Hepatocyte (in vitro differentiated cells): ENCODE measurements around the gene PHKB. TPM values are rescaled to one million over a fixed set of nuclear protein-coding genes. Genes with fewer than 3 reads are reported as not detected.

Experiments used
- DNase-seq: peaks from one replicate; pipeline ENCODE4 v3.0.0-alpha.2; 2016; ENCODE audit warnings: low spot score
- H2AFZ ChIP-seq: fragments of 200-600 bp; sonication (generic); 2 replicates; pipeline ENCODE4 v1.6.0; 2016; ENCODE audit warnings: antibody characterized with exemption, mild to moderate bottlenecking
- H3K27ac ChIP-seq: fragments of 200-600 bp; sonication (generic); 2 replicates; pipeline ENCODE4 v1.5.1; 2016; ENCODE audit warnings: mild to moderate bottlenecking
- H3K27me3 ChIP-seq: fragments of 200-600 bp; sonication (generic); 2 replicates; pipeline ENCODE4 v1.6.1; 2016
- H3K36me3 ChIP-seq: fragments of 200-600 bp; sonication (generic); replicated peaks from 2 replicates; pipeline ENCODE4 v1.5.1; 2016; ENCODE audit warnings: low read depth; ENCODE audit not compliant: insufficient read depth
- H3K4me1 ChIP-seq: fragments of 200-600 bp; sonication (generic); 2 replicates; pipeline ENCODE4 v1.5.1; 2016; ENCODE audit warnings: mild to moderate bottlenecking, moderate library complexity; ENCODE audit not compliant: insufficient read depth
- H3K4me2 ChIP-seq: fragments of 200-600 bp; sonication (generic); 2 replicates; pipeline ENCODE4 v1.6.0; 2016
- H3K4me3 ChIP-seq: fragments of 200-600 bp; sonication (generic); 2 replicates; pipeline ENCODE4 v1.5.1; 2016; ENCODE audit warnings: mild to moderate bottlenecking
- H3K79me2 ChIP-seq: fragments of 200-600 bp; sonication (generic); 2 replicates; pipeline ENCODE4 v1.6.0; 2017; ENCODE audit warnings: mild to moderate bottlenecking
- H3K9me2 ChIP-seq: fragments of 200-600 bp; sonication (generic); replicated peaks from 2 replicates; pipeline ENCODE4 v1.6.0; 2017; ENCODE audit warnings: mild to moderate bottlenecking; ENCODE audit not compliant: insufficient read depth
- H3K9me3 ChIP-seq: fragments of 200-600 bp; sonication (generic); 2 replicates; pipeline ENCODE4 v1.5.1; 2016; ENCODE audit warnings: low read depth, mild to moderate bottlenecking
- H4K20me1 ChIP-seq: fragments of 200-600 bp; sonication (generic); 2 replicates; pipeline ENCODE4 v1.6.0; 2016; ENCODE audit warnings: mild to moderate bottlenecking; ENCODE audit not compliant: insufficient read depth, poor library complexity, severe bottlenecking
- CTCF ChIP-seq: fragments of 200-600 bp; sonication (generic); IDR thresholded peaks from 2 replicates; pipeline ENCODE4 v1.5.1; 2016; ENCODE audit warnings: antibody characterized with exemption, mild to moderate bottlenecking; ENCODE audit not compliant: poor library complexity
- EZH2 ChIP-seq: fragments of 200-600 bp; sonication (generic); IDR thresholded peaks from 2 replicates; pipeline ENCODE4 v1.6.1; 2016; ENCODE audit warnings: antibody characterized with exemption, mild to moderate bottlenecking, borderline replicate concordance
- EZH2phosphoT487 ChIP-seq: fragments of 200-600 bp; sonication (generic); IDR thresholded peaks from one replicate; pipeline ENCODE4 v1.6.1; 2018; ENCODE audit warnings: antibody characterized with exemption, mild to moderate bottlenecking, low read depth, moderate library complexity; ENCODE audit not compliant: unreplicated experiment, severe bottlenecking
- WGBS: methylation state at CpG from one replicate; pipeline ENCODE4 v1.1.6; 2016; ENCODE audit warnings: low lambda C conversion rate; ENCODE audit errors: missing lambda C conversion rate; 5-methylcytosine and 5-hydroxymethylcytosine counted together
- polyA plus RNA-seq: library from polyadenylated mRNA; unstranded; fragments of >200 nt; fragmentation: Nextera tagmentation; extraction: Ambion mirVana; gene quantifications from 2 replicates; pipeline ENCODE4 v1.2.1, GENCODE V29; 2016
- total RNA-seq: library from RNA; depleted of rRNA; stranded (reverse); fragments of >200 nt; gene quantifications from 2 replicates; pipeline ENCODE4 v1.2.3, GENCODE V29; 2014

Gene PHKB
- total and polyA plus RNA-seq, 2 experiments from 2014 or later = 28.7 to 71.7 TPM

- Histone ChIP-seq H3K9me2 (no peaks in the 10 kb centered on the region), H3K4me3 (no peak overlapping the region), H3K4me1 (no peaks in the 10 kb centered on the region), H3K36me3 (no peaks in the 10 kb centered on the region), H3K27me3 (no peaks in the 10 kb centered on the region), H2AFZ (no peak overlapping the region), H3K4me2 (no peak overlapping the region), H3K27ac (no peak overlapping the region), H4K20me1 (no peaks in the 10 kb centered on the region), H3K9me3 (no peaks in the 10 kb centered on the region), H3K79me2 (no peaks in the 10 kb centered on the region)
- WGBS = 94% methylated on average over 4 of the region's 4 CpGs
- no peak for TF ChIP-seq EZH2phosphoT487
- TF ChIP-seq EZH2 = no peak
- TF ChIP-seq CTCF = no peak
- DNase-seq = no peak
Observed at GRCh38 chr16:47511882-47512281, 50.8 kb downstream of the PHKB start.

- no peaks in the 10 kb centered on the region for H3K9me2 ChIP-seq
- no peaks in the 10 kb centered on the region for H4K20me1 ChIP-seq
- H3K4me1 ChIP-seq = no peaks in the 10 kb centered on the region
- no peaks in the 10 kb centered on the region for H3K36me3 ChIP-seq
- H3K9me3 ChIP-seq = peaks cover 8% of the 10 kb centered on the region
- no peaks in the 10 kb centered on the region for H3K79me2 ChIP-seq
- no peak overlapping the region for H2AFZ ChIP-seq
- H3K27me3 ChIP-seq = no peaks in the 10 kb centered on the region
- no peak for DNase-seq
- H3K27ac ChIP-seq = no peak overlapping the region
- H3K4me3 ChIP-seq = no peak overlapping the region
- no peak overlapping the region for H3K4me2 ChIP-seq
- TF ChIP-seq EZH2 (no peak), EZH2phosphoT487 (no peak), CTCF (no peak)
Observed at GRCh38 chr16:47519037-47519436, 57.9 kb downstream of the PHKB start.

DNA sequence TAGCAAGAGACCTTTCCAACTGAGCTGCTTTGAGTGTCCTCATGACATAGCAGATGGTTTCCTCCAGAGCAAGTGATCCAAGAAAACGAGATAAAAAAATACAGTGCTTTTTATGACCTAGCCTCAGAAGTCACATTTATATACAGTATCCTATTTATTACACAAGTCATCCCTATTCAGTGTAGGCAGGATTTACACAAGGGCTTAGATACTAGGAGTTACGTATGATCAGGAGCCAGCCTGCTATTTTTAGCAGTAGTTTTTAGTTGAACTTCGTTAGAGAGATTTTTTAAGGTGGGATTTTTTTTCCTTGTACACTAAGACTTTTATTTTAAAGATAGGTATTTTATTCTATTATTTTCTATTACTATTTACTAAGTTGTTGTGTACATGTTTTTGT is 58.4 kb downstream of the PHKB start:
- WGBS = 79% methylated on average over 3 of the region's 3 CpGs

More for the DNA sequence above, 58.4 kb downstream of the PHKB start:
- Histone ChIP-seq H3K36me3 (no peaks in the 10 kb centered on the region), H3K4me1 (no peaks in the 10 kb centered on the region), H3K27ac (no peak overlapping the region), H3K9me3 (peaks cover 8% of the 10 kb centered on the region), H3K4me2 (no peak overlapping the region), H2AFZ (no peak overlapping the region), H4K20me1 (no peaks in the 10 kb centered on the region), H3K27me3 (no peaks in the 10 kb centered on the region), H3K79me2 (no peaks in the 10 kb centered on the region), H3K9me2 (no peaks in the 10 kb centered on the region), H3K4me3 (no peak overlapping the region)
- TF ChIP-seq CTCF (no peak), EZH2 (no peak), EZH2phosphoT487 (no peak)
- DNase-seq = no peak
